MM.1S (cell line): ENCODE results near the gene BRD3OS.

Experiments
- DNase-seq: peaks from one replicate; pipeline ENCODE4 v3.0.0-alpha.2; 2015
- H2AFZ ChIP-seq: fragments of 300-600 bp; sonication (generic); 2 replicates; pipeline ENCODE4 v1.6.0; 2016; ENCODE audit warnings: antibody characterized with exemption, low read length
- H3F3A ChIP-seq: fragments of 300-600 bp; sonication (generic); 2 replicates; pipeline ENCODE4 v1.6.1; 2016; ENCODE audit warnings: mild to moderate bottlenecking, antibody characterized with exemption, low read length, moderate library complexity, mixed read lengths; ENCODE audit not compliant: insufficient read depth
- H3K27ac ChIP-seq: fragments of 300-600 bp; sonication (generic); 2 replicates; pipeline ENCODE4 v1.5.1; 2016; ENCODE audit warnings: mild to moderate bottlenecking, low read length
- H3K27me3 ChIP-seq: fragments of 300-600 bp; sonication (generic); replicated peaks from 2 replicates; pipeline ENCODE4 v1.6.0; 2016; ENCODE audit warnings: low read length; ENCODE audit not compliant: insufficient read depth
- H3K36me3 ChIP-seq: fragments of 300-600 bp; sonication (generic); replicated peaks from 2 replicates; pipeline ENCODE4 v1.6.1; 2016; ENCODE audit warnings: mild to moderate bottlenecking, low read length, mixed read lengths; ENCODE audit not compliant: insufficient read depth
- H3K4me1 ChIP-seq: fragments of 300-600 bp; sonication (generic); 2 replicates; pipeline ENCODE4 v1.6.1; 2016; ENCODE audit warnings: low read length, mixed read lengths
- H3K4me2 ChIP-seq: fragments of 300-600 bp; sonication (generic); 2 replicates; pipeline ENCODE4 v1.6.0; 2016; ENCODE audit warnings: low read depth, low read length
- H3K4me3 ChIP-seq: fragments of 300-600 bp; sonication (generic); 2 replicates; pipeline ENCODE4 v1.5.1; 2016; ENCODE audit warnings: low read length, mixed read lengths
- H3K79me2 ChIP-seq: fragments of 300-600 bp; sonication (generic); 2 replicates; pipeline ENCODE4 v1.6.1; 2016; ENCODE audit warnings: mixed run types, low read length, mixed read lengths
- H3K9ac ChIP-seq: fragments of 300-600 bp; sonication (generic); 2 replicates; pipeline ENCODE4 v1.6.1; 2016; ENCODE audit warnings: low read length, mixed read lengths
- H3K9me2 ChIP-seq: fragments of 300-600 bp; sonication (generic); replicated peaks from 2 replicates; pipeline ENCODE4 v1.6.1; 2016; ENCODE audit warnings: mild to moderate bottlenecking, low read length, mixed read lengths; ENCODE audit not compliant: insufficient read depth
- H3K9me3 ChIP-seq: fragments of 300-600 bp; sonication (generic); replicated peaks from 2 replicates; pipeline ENCODE4 v1.6.1; 2016; ENCODE audit warnings: mild to moderate bottlenecking, low read length, mixed read lengths; ENCODE audit not compliant: insufficient read depth
- H4K20me1 ChIP-seq: fragments of 300-600 bp; sonication (generic); 2 replicates; pipeline ENCODE4 v1.6.1; 2016; ENCODE audit warnings: mild to moderate bottlenecking, low read length, moderate library complexity, mixed read lengths; ENCODE audit not compliant: insufficient read depth
- CTCF ChIP-seq: fragments of 300-600 bp; sonication (generic); IDR thresholded peaks from 2 replicates; pipeline ENCODE4 v1.5.1; 2016; ENCODE audit warnings: antibody characterized with exemption, low read length, mixed read lengths
- EZH2 ChIP-seq: fragments of 300-600 bp; sonication (generic); optimal IDR thresholded peaks from 2 replicates; pipeline ENCODE3; 2017; ENCODE audit warnings: low read depth, mild to moderate bottlenecking, antibody characterized with exemption, low read length, mixed read lengths
- EZH2phosphoT487 ChIP-seq: fragments of 300-600 bp; sonication (generic); IDR thresholded peaks from 2 replicates; pipeline ENCODE4 v1.6.1; 2018; ENCODE audit warnings: antibody characterized with exemption, low read length

The BRD3OS gene

GRCh38 chr9:133982971-133983720, 42.1 kb upstream of the BRD3OS start:
- DNase-seq, result no peak
- TF ChIP-seq EZH2phosphoT487 (no peak), EZH2 (no peak), CTCF (no peak)
- Histone ChIP-seq H3F3A (no peaks in the 10 kb centered on the region), H3K4me1 (no peaks in the 10 kb centered on the region), H3K9ac (no peak overlapping the region), H3K27ac (no peak overlapping the region), H3K9me3 (no peaks in the 10 kb centered on the region), H3K27me3 (peaks cover 24% of the 10 kb centered on the region), H3K36me3 (no peaks in the 10 kb centered on the region), H3K79me2 (no peaks in the 10 kb centered on the region), H4K20me1 (no peaks in the 10 kb centered on the region), H3K4me3 (no peak overlapping the region), H3K4me2 (no peak overlapping the region), H3K9me2 (no peaks in the 10 kb centered on the region), H2AFZ (no peak overlapping the region)

GRCh38 chr9:133986061-133986460, 39.2 kb upstream of the BRD3OS start:
- H3K36me3 ChIP-seq, result no peaks in the 10 kb centered on the region
- peaks cover 15% of the 10 kb centered on the region for H3K27me3 ChIP-seq
- no peaks in the 10 kb centered on the region for H3K9me3 ChIP-seq
- H3K4me1 ChIP-seq, result no peaks in the 10 kb centered on the region
- H2AFZ ChIP-seq, result no peak overlapping the region
- no peak overlapping the region for H3K27ac ChIP-seq
- H3K9ac ChIP-seq, result no peak overlapping the region
- DNase-seq, result no peak
- TF ChIP-seq CTCF (no peak), EZH2 (no peak), EZH2phosphoT487 (no peak)
- H3K4me3 ChIP-seq, result no peak overlapping the region
- H3K9me2 ChIP-seq, result no peaks in the 10 kb centered on the region
- no peak overlapping the region for H3K4me2 ChIP-seq
- H4K20me1 ChIP-seq, result no peaks in the 10 kb centered on the region
- no peaks in the 10 kb centered on the region for H3K79me2 ChIP-seq
- no peaks in the 10 kb centered on the region for H3F3A ChIP-seq

GRCh38 chr9:133986774-133987445, 38.4 kb upstream of the BRD3OS start:
- Histone ChIP-seq H3K27me3 (peaks cover 11% of the 10 kb centered on the region), H3K9ac (no peak overlapping the region), H3K4me2 (no peak overlapping the region), H3K27ac (no peak overlapping the region), H3K4me3 (no peak overlapping the region), H3K9me2 (no peaks in the 10 kb centered on the region), H3K79me2 (no peaks in the 10 kb centered on the region), H3K36me3 (no peaks in the 10 kb centered on the region), H3K9me3 (no peaks in the 10 kb centered on the region), H3K4me1 (no peaks in the 10 kb centered on the region), H2AFZ (no peak overlapping the region), H3F3A (no peaks in the 10 kb centered on the region), H4K20me1 (no peaks in the 10 kb centered on the region)
- DNase-seq, result no peak
- TF ChIP-seq CTCF (no peak), EZH2phosphoT487 (no peak), EZH2 (no peak)
